NB4 (cell line): ENCODE measurements around the gene PDGFB.

Source experiments
- CTCF ChIP-seq: IDR thresholded peaks from one replicate; pipeline ENCODE4 v1.5.1; 2012; ENCODE audit warnings: low read depth, low read length
- MAX ChIP-seq: IDR thresholded peaks from 2 replicates; pipeline ENCODE4 v1.6.1; 2011; ENCODE audit warnings: low read depth, low read length
- MYC ChIP-seq: IDR thresholded peaks from 2 replicates; pipeline ENCODE4 v1.6.1; 2011; ENCODE audit warnings: low read depth, low read length
- POLR2A ChIP-seq: IDR thresholded peaks from 2 replicates; pipeline ENCODE4 v1.6.1; 2011; ENCODE audit warnings: mild to moderate bottlenecking; ENCODE audit not compliant: insufficient read length; ENCODE audit errors: extremely low read depth

GRCh38 chr22:39288135-39288898, 43.5 kb upstream of the PDGFB start:
- no peak for TF ChIP-seq CTCF
- TF ChIP-seq MAX, result no peak
- TF ChIP-seq POLR2A, result no peak
- TF ChIP-seq MYC, result no peak
